HEK293T (cell line): Measurements from ENCODE around the gene PSMA5.

ENCODE experiments used
- ARNT ChIP-seq: fragments of 450-650 bp; IDR thresholded peaks from 2 replicates; pipeline ENCODE4 v1.6.1; 2017; ENCODE audit warnings: mild to moderate bottlenecking
- BHLHE40 ChIP-seq: fragments of 450-650 bp; IDR thresholded peaks from 2 replicates; pipeline ENCODE4 v1.6.1; 2016; ENCODE audit warnings: mild to moderate bottlenecking, moderate library complexity, borderline replicate concordance
- CTBP1 ChIP-seq: fragments of 450-650 bp; IDR thresholded peaks from 2 replicates; pipeline ENCODE4 v1.6.1; 2016; ENCODE audit warnings: borderline replicate concordance
- ELF4 ChIP-seq: fragments of 450-650 bp; IDR thresholded peaks from 2 replicates; pipeline ENCODE4 v1.6.1; 2017; ENCODE audit warnings: antibody characterized with exemption
- FOXA1 ChIP-seq: fragments of 450-650 bp; IDR thresholded peaks from 2 replicates; pipeline ENCODE4 v1.6.1; 2016; ENCODE audit warnings: mild to moderate bottlenecking
- FOXK2 ChIP-seq: fragments of 450-650 bp; IDR thresholded peaks from 2 replicates; pipeline ENCODE4 v1.6.1; 2016; ENCODE audit warnings: mild to moderate bottlenecking
- L3MBTL2 ChIP-seq: fragments of 450-650 bp; conservative IDR thresholded peaks from 2 replicates; pipeline ENCODE4 v1.6.1; 2016; ENCODE audit warnings: mild to moderate bottlenecking
- SP1 ChIP-seq: fragments of 450-650 bp; IDR thresholded peaks from 2 replicates; pipeline ENCODE4 v1.6.1; 2017
- TARDBP ChIP-seq: fragments of 450-650 bp; IDR thresholded peaks from 2 replicates; pipeline ENCODE4 v1.6.1; 2016
- TF ChIP-seq, protein P1 (sequence below): fragments of 450-650 bp; IDR thresholded peaks from 2 replicates; pipeline ENCODE4 v1.6.1; 2016

DNA sequence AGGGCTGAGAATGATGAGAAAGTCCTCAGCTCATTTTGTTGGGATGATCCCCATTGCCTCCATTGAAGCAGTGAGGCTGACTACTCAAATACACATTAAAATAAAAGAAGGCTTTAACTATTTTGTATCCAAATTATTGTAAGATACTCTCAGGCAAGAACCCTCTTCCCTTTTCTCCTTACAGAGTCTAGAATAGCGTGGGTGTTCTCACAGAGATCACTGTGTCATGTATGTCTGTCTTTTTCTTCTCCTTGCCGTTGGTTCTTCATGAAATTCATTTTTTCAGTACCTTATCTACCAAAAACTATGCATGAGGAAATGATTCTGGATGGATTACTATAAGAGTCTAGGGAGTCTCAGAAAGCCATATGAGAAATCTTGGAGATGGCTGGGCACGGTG is 58.6 kb downstream of the PSMA5 start:
- TF ChIP-seq ELF4 (no peak), ARNT (no peak), SP1 (no peak), TARDBP (no peak), FOXA1 (no peak), FOXK2 (no peak), CTBP1 (no peak), L3MBTL2 (no peak), BHLHE40 (no peak)
- TF ChIP-seq, protein P1, sequence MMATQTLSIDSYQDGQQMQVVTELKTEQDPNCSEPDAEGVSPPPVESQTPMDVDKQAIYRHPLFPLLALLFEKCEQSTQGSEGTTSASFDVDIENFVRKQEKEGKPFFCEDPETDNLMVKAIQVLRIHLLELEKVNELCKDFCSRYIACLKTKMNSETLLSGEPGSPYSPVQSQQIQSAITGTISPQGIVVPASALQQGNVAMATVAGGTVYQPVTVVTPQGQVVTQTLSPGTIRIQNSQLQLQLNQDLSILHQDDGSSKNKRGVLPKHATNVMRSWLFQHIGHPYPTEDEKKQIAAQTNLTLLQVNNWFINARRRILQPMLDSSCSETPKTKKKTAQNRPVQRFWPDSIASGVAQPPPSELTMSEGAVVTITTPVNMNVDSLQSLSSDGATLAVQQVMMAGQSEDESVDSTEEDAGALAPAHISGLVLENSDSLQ = no peak
